GM19468 (cell line): Measurements from ENCODE around the gene NR6A1.

Source experiments
- ATAC-seq: cut with Tn5 transposase; IDR thresholded peaks from one replicate; pipeline ENCODE4 v1.9.1; 2021; ENCODE audit warnings: mild to moderate bottlenecking, moderate library complexity, moderate number of reproducible peaks; ENCODE audit not compliant: unreplicated experiment; ENCODE audit errors: extremely low read depth

Gene NR6A1

DNA sequence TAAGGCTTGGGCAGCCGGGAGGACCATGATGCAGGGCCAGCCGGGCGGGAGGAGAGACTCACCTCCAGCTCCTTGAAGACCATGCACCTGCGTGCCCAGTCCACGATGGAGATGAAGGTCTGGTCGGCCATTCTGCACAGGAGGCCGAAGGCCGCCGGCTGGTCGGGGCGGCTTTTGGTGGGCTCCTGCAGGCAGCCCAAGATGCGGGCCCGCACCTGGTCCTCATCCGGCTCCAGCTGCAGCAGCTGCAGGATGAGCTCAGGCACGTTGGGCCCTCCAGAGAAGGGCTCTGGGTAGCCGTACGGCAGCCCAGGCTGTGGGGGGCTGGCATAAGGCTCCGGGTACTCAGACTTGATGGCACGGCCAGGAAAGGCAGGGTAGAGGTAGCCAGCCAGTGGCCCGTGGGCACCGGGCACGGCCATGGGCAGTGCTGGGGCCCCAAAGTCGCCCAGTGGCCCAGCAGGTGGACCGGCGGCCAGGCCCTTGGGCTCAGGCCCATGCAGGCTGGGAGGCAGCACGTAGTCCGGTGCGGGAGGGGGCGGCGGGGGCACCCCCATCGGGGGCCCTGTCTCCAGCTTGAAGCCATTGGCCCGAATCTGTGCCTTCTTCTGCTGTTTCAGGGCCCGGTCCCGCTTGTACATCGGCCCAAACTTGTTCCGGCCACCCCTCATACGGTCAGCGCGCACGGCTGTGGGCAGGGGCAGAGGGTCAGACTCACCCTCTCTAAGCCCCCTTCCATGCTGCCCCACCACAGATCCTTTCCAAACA, 270.9 kb downstream of the NR6A1 start:
- no peak for ATAC-seq

DNA sequence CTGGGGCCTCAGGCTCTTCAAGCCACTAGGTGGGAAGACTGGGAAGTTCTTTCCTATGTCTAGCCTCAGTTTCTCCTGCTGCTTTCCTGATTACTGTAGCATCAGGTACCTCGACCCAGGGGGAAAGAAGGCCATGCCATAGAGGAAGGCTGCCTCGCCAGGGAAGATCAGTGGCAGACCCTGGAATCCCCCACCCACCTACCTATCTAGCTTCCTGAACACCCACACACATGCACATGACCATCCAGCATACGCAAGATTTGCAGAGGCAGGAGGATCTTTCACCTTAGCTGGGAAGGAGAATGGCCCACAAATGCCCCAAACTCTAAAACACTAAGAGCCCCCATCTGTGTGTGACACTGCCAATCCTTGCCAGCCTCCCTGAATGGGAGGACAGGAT, 271.9 kb downstream of the NR6A1 start:
- no peak for ATAC-seq

DNA sequence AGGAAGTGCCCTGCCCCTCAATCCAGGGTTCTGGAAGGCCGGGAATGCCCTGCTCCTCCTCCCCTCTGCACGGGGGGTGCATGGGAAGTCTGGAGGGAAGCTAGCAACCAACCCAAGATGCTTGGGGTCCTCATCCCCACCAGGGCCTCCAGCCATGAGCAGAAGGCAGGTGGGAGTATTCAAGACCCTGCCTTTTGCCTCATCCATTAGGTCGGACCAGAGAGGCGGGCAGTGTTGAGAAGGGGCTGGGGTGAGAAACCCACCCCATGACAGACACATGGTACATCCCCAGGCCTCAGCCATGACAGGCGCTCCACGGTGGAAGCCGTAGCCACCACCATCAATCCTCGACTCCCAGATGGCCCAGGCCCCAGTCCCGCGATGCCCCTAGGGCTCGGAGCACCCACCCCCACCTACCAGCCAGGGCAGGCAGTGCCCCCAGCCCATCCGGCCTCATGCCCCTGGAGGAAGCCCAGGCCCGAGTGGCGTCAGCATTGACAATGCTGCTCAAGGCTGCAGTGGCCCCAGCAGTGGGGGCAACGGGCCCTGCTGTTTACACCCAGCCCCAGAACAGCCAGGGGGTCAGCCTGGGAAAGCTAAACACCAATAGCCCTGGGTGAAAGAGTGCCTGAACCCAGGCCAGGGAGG, 272.5 kb downstream of the NR6A1 start:
- ATAC-seq = no peak

DNA sequence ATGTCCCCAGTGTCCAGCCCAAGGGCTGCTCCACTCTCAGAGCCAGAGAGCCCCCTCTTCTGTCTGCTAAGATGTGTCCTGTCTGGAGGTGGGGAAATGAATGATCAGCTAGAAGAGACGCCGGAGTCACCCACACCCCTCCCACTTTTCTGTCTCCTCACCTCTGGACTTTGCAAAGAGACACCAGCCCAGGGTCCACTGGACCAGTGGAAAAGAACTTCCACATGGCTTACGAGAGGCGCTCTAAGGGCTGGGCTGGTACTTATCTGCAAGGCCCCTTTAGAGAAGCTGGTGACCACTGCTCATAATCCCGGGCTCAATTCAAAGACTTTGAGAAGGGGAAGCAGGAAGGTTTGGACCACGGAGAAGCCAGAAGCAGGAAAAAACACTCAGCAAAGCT, 273.1 kb downstream of the NR6A1 start:
- ATAC-seq = no peak

DNA sequence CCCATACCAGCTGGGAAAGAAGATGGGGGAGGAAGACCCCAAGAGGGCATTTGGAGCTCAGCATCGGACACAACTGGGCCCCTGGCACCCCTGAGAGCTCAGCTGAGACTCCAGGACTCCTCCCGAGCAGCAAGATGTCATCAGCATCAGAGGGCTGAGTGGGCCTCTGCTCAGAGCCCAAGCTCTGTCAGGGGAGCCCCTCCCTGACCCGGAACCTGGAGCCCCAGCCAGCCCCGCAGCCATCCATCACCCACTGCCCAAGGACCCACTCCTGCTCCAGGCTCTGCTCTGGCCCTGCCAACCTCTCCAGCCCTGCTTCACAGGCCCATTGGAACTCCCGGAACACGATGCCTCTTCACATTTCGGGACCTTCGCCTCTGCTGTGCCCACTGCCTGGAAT, 273.7 kb downstream of the NR6A1 start:
- no peak for ATAC-seq

DNA sequence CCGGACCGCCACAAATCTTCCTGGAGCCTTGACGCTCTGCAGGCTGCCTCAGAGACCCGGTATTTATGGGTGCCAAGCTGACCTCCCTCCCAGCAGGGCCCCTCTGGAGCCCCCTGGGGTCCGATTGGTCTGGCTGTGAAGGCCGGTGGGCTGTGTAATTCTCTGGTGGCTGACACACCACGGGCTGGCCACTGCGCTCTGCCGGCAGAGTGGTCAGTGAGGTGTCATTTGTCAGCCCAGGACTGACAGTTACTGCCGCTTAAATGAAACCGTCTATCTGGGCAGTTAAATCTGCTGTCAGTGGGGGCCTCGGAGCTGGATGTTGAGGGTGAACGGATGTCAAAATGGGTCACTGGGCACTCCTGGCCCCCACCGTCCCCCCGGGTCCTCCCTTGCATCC, 274.6 kb downstream of the NR6A1 start:
- ATAC-seq = no peak

DNA sequence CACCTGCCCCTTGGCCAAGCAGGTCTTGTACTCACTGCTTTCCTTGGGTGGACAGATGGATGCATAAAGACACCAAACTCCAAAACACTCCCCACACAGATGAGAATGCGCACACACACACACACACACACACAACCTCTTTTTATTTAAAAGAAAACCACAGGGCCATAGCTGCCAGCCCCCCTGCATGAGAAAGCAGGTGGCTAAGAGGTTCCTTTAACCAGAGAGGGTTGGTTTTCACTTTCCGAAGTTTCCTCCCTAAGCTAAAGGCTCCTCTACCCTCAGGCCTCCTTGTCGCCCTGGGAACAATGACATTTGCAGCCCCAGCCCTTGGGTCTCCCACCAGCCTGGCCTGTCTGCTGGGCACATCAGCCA, 275.0 kb downstream of the NR6A1 start:
- no peak for ATAC-seq

DNA sequence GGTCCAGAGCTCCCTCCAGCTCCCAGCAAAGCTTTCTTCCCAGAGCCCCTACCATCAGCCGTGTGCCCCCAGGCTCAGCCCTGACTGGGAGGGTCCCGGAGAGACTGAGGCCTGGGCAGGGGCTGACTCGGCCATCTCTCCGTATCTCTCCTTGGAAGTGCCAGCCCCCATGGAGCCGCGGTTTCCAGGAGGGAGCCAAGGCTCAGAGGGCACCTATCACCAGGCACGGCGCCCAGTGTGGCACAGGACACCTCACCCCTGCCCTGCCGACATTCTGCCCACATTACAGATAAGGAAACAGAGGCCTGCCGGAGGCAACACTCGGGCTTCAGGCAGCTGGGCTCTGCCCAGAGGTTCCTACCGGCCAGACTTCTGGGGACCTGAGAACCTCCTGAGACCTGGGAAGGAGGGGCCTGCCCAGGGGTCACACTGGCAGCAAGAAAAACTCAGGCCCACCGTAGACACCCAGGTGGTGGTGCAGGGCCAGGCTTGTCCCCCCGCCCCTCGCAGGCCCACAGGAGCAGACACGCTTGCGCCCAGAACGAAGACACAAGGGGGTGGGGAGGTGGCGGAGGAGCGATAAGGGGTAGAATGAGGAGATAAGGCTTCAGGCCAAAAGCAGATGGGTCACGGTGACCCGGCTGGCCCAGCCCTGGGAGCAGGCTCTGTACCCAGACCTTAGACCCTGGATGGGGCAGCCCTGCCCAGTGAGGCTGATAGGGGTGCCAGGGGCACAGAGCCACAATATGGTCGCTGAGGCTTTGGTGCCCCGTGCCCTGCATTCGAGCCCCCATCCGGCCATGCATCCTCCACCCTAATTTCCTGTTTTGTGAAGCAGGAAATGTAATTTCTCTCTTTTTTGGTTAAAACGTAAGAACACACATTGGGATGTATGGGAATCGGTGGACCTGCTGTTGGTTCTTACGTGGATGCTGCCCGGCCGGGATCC, 275.7 kb downstream of the NR6A1 start:
- ATAC-seq = no peak

DNA sequence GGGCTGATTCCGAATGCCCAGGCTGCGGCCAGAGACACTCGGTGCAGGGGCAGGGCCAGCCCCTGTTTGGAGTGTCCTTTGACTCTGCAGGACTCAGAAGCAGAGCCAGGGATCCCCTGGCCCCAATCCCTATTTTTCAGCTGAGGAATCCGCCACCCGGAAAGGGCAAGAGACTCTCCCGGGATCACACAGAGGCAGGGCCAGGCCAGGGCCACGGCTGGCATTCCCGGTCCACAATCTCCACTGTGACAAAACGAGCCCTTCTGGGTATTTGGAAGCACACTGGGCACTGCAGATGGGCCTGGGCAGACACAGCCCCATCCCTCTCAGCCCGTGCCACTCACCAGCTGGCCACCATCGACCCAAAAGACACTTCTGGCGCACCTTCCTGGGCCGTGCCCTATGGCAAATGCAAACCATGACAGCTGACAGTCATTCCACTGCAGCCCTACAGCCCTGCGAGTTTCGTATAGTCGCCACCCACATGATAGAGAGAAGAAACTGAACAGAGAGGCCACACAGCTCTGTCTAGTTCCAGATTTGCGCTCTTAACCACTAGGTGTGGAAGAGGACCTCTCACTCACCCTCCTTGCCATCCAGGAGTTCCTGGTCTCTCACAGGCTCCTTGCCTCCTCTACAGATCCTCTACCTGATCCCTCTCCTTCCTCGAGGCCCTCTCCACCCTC, 277.2 kb downstream of the NR6A1 start:
- no peak for ATAC-seq

DNA sequence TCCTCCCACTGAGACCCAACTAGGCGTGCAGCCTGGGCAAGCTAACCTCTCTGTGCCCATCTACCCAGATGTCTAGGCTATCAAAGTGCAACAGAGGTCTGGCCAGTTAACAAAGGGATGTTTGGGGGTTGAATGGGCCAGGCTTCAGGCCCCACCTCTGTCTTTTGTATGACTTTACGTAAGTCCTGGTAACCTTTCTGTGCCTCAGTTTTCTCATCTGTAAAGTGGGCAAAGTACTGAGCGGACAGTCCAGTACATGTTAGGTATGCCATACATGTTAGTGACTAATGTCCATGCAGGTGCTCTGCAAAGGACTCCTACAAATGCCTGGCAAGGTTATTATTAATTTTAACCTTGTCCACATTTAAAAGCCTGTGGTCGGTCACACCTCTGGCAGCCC, 277.9 kb downstream of the NR6A1 start:
- no peak for ATAC-seq

DNA sequence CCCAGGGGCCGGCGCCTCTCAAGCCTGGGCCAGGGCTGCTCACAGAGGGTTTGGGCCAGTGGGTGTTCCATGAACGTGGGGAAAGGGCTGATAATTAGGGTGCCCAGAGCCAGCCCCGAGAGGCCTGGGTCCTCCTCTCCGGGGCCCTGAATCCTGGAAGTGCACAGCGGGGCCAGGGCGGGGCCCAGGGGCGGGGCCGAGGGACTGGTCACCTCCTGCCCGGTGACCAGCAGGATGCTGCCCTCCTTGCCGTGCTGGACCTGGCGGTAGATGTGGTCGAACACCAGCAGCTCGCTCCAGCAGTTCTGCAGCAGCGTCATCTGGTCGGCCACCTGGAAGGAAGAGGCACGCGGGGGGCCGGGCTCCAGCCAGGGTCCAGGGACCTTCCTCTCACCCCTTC, 278.3 kb downstream of the NR6A1 start:
- ATAC-seq = no peak

DNA sequence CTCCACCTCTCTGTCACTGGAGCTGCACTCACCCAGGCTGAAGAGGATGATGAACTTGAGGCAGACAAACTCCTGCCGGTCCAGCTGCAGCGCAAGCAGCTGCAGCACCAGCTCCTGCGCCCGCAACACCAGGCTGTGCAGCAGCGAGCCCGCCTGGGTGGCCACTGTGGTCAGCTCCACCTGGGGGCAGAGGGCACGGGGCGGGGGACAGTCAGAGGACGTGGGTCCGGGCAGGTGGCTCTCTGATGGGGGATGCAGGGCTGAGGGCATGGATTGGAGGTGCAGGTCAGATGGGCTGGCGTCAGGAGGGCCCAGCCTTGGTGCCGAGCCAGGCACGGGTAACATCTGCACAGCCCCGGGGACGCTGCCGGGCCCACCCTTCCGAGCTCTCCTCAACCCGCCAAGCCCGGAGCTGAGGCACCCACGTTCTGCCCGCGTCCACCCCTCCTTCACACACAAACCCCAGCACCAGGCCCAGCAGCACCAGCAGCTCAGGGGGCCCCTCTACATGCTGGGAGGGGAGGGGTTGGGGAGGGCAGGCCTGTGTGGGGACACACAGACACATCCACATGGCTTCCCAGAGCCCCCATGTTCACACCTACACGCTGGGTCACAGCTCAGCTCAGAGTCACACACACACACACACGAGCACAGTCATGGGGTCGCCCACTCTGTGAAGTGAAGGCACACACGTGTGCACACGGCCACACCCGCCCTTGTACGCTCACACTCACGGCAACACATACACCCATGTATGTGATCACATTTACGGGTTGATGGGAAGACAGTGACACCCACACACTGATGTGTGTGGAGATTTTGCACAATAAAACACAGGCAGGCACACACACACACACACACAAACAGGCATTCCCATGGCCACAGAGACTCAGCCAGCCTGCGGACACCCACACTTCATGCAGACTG, 279.8 kb downstream of the NR6A1 start:
- no peak for ATAC-seq

DNA sequence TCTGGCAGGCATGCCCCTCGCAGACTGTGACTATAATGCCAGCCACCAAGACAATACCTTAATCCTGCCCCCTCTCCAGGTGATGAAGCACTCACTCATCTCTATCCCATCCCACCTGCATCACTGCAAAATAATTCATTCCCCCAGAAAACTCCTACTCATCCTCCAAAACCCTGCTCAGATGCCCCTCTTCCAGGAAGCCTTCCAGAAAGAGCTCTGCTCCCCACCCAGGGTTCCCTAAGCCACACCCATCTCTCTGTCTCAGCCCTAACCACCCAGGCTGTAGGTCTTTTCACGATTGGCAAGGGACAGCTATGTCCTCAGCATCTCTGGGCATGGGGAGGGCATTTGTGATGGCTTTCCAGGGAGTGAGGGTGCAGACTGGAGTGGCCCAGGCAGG, 281.1 kb downstream of the NR6A1 start:
- ATAC-seq = no peak

DNA sequence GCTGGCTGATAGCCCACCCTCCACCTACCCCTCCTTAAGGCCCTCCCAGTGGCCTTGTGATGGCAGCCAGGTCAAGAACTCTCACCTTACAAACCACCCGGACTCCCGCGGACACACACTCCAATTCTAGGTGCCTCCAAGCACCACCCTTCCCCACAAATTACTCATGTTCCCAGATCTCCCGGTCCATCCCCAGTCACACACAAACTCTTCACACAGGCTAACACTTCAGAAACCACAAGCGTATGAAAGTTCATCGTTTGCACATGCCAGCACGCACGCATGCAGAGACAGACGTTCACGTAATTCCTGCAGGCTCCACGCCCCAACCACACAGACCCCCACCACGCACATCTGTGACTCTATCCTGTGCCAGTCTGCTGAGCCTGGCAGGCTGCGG, 281.9 kb downstream of the NR6A1 start:
- no peak for ATAC-seq

DNA sequence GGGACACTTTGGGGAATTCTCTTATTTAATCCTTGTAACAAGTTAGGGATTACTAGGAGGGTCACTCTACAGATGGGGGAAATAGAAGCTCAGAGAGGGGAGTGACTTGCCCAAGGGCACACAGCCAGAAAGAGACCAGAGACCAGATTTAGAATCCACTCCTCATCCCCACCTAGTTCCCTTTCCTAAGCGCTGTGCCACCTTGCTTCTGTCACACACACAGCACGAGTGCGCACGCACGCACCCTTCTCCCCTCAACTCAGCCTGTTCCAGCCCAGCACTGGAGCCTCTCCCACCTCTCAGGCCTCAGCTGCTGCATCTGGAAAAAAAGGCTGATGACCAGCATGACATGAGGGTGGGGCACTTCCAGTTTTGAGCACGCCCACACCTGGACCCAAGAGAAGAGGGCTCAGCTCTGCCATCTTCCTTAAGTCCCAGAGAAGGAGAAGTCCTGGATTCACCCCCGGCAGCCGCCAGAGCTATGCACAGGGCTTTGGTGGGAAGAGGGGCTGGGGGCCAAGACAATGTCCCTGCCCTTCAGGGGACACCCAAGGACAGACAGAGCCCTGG, 282.4 kb downstream of the NR6A1 start:
- ATAC-seq = no peak

DNA sequence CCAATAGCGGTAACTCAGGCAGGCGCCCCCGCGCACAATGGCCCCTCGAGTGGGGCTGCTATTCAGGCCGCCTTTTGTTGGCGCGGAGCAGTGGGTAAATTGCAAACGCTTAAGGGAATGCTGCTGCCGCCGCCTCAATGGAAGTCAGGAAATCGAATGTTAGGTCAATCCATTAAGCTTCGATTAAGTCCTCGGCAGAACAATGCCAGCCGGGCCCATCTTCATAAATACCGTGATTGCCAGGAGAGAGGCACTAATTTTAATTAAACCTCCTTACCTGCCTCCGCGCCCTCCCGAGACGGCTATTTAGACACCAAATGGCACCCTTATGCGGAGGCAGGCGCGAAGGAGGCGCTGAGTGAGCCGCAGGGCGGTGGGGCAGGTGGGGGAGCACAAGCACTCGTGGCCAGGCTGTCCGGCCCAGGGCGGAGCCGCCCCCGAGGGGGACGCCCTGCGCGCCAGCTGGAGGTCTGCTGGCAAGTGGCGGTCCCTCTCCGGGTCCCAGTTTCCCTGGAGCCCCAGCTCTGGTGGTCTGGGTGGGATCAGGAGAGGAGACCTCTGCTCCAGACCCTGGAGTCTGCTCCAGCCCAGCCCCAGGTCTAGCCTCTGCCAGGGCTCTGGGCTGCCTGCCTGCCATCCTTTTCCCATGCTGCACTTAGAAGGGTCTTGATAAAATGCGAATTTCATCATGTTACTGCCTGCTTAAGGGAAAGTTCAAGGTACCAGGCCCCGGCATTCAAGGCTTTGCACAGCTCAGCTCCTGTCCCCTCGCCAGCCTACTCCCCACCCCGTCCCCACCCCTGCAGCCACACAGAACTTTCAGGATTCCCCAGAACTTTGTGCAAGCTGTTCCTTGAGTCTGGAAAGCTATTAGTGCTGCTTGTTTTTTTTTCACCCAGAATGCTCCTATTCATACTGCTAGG, 283.6 kb downstream of the NR6A1 start:
- no peak for ATAC-seq

DNA sequence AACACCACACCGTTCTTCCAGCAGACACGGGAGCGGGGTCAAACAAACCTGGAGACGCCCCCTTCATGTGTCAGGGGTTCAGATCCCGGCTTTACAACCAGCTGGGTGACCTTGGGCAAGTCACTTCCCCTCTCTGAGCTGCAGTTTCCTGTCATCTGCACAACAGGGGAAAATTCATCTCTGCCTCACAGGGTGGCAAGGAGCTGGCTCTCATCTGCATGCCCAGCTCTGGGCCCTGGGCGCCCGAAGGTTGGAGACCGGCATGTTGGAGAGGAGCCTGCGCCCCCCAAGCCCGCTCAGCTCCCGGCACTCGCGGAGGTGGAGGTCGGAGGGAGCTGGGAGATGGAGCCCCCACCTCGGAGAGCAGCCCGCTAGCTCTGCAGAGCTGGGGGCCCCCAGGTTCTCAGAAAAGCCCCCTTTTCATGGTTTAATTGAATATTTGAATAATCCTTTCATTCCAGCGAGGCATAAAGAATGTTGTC, 284.3 kb downstream of the NR6A1 start:
- no peak for ATAC-seq

DNA sequence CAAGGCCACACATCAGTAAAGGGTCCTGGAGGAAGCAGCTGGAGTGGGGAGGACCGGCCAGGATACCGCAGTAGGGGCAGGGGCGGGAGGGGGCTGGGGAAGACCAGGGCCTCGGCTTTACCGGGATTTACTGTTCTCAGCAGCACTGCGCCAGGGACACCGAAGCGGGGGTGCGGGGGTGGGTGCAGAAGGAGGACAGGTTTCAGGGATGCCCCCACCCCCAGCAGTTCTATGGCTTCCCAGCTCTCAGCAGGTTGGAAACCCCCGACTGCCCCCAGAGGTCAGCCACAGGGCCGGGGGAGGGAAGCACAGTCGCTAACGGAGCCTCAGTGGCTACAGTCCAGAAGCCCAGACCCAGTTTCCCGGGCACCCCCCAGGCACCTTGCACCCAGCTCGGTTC, 285.2 kb downstream of the NR6A1 start:
- ATAC-seq = no peak
